Measurements from ENCODE around the gene PLCH1. TPM values are rescaled to one million over a fixed set of nuclear protein-coding genes. Genes with fewer than 3 reads are reported as not detected.

The PLCH1 gene
- total RNA-seq, 1 experiment from 2014 or later, result 0.34 TPM

DNA sequence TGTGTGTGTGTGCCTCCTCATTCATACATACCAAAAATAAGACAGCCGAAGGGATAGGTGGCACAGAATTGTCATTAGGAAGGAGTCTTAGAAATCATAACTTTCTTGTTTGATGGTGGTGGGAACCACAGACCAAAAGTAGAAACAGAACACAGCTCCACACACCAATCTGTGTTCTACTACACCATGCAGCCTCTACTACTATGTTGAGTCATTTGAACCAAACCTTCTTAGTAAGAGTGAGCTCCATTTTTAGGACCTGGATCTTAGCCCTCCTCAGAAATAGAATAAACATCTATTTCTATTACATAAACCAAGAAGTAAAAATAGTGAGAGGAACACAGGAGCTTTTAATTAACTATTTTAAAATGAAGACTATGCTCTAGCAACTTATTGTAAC is 27.9 kb upstream of the PLCH1 start:
- DNase-seq, result no peak
- H3K27me3 ChIP-seq (ENCODE audit: low read length), result no peaks in the 10 kb centered on the region
- no peaks in the 10 kb centered on the region for H3K4me1 ChIP-seq (ENCODE audit: low read length)
- no peaks in the 10 kb centered on the region for H3K9me2 ChIP-seq (replicated peaks; ENCODE audit: insufficient read depth, low read length)
- no peaks in the 10 kb centered on the region for H3K79me2 ChIP-seq (ENCODE audit: low read length)
- H3K27ac ChIP-seq (ENCODE audit: low read length), result no peak overlapping the region
- H3K4me3 ChIP-seq (ENCODE audit: low read length), result no peak overlapping the region
- H2AFZ ChIP-seq (ENCODE audit: low read length), result no peak overlapping the region
- no peaks in the 10 kb centered on the region for H4K20me1 ChIP-seq (ENCODE audit: insufficient read depth, low read depth, low read length)
- H3K9me3 ChIP-seq (ENCODE audit: low read length), result peaks cover 4% of the 10 kb centered on the region; the same call in 1 of the 2 replicates
- H3K36me3 ChIP-seq (ENCODE audit: insufficient read depth, low read length), result peaks cover 5% of the 10 kb centered on the region; the same call in 1 of the 2 replicates
- no peak overlapping the region for H3K4me2 ChIP-seq (ENCODE audit: low read depth, low read length, poor library complexity, severe bottlenecking)
- no peak overlapping the region for H3K9ac ChIP-seq (ENCODE audit: low read length)

DNA sequence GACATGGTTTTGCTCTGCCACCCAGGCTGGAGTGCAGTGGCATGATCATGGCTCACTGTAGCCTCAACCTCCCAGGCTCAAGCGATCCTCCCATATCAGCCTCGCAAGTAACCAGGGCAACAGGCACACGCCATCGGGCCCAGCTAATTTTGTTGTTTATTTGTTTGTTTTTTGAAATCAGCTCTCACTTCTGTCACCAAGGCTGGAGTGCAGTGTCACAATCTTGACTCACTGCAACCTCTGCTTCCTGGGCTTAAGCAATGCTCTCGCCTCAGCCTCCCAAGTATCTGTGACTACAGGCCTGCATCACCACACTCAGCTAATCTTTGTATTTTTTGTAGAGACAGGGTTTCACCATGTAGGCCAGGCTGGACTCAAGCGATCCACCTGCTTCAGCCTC is 26.3 kb upstream of the PLCH1 start:
- H3K9ac ChIP-seq (ENCODE audit: low read length), result no peak overlapping the region
- H3K36me3 ChIP-seq (ENCODE audit: insufficient read depth, low read length), result peaks cover 5% of the 10 kb centered on the region; the same call in 1 of the 2 replicates
- H4K20me1 ChIP-seq (ENCODE audit: insufficient read depth, low read depth, low read length), result no peaks in the 10 kb centered on the region
- H3K79me2 ChIP-seq (ENCODE audit: low read length), result no peaks in the 10 kb centered on the region
- no peak for DNase-seq
- H3K4me3 ChIP-seq (ENCODE audit: low read length), result no peak overlapping the region
- no peaks in the 10 kb centered on the region for H3K4me1 ChIP-seq (ENCODE audit: low read length)
- no peak overlapping the region for H3K27ac ChIP-seq (ENCODE audit: low read length)
- H3K4me2 ChIP-seq (ENCODE audit: low read depth, low read length, poor library complexity, severe bottlenecking), result no peak overlapping the region
- H2AFZ ChIP-seq (ENCODE audit: low read length), result no peak overlapping the region
- H3K27me3 ChIP-seq (ENCODE audit: low read length), result no peaks in the 10 kb centered on the region
- no peaks in the 10 kb centered on the region for H3K9me2 ChIP-seq (replicated peaks; ENCODE audit: insufficient read depth, low read length)
- peaks cover 4% of the 10 kb centered on the region; the same call in 1 of the 2 replicates for H3K9me3 ChIP-seq (ENCODE audit: low read length)

DNA sequence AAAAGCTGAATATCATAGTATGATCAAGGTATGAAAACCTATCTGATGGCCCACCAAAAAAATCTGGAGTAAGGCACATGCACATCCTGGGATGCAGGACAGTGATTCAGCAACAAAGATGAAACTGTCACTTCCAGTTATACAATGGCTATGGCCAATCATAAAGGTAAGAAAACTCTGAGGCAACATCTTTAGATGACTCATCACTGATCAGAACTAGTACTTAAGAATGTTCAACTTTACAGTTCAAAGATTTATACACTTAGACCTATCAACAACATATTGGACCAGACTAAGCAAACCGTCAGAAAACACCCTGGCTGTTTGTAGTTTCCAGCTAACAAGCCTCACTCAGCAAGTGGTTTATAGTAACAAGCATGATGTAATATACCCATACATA is 21.3 kb upstream of the PLCH1 start:
- no peaks in the 10 kb centered on the region for H3K79me2 ChIP-seq (ENCODE audit: low read length)
- no peak for DNase-seq
- no peak overlapping the region for H3K4me2 ChIP-seq (ENCODE audit: low read depth, low read length, poor library complexity, severe bottlenecking)
- H2AFZ ChIP-seq (ENCODE audit: low read length), result no peak overlapping the region
- no peaks in the 10 kb centered on the region for H3K4me1 ChIP-seq (ENCODE audit: low read length)
- H4K20me1 ChIP-seq (ENCODE audit: insufficient read depth, low read depth, low read length), result no peaks in the 10 kb centered on the region
- H3K9me3 ChIP-seq (ENCODE audit: low read length), result peaks cover 4% of the 10 kb centered on the region; the same call in 1 of the 2 replicates
- H3K27ac ChIP-seq (ENCODE audit: low read length), result no peak overlapping the region
- H3K9me2 ChIP-seq (replicated peaks; ENCODE audit: insufficient read depth, low read length), result no peaks in the 10 kb centered on the region
- no peak overlapping the region for H3K4me3 ChIP-seq (ENCODE audit: low read length)
- H3K36me3 ChIP-seq (ENCODE audit: insufficient read depth, low read length), result peaks cover 5% of the 10 kb centered on the region; the same call in 1 of the 2 replicates
- no peak overlapping the region for H3K9ac ChIP-seq (ENCODE audit: low read length)
- H3K27me3 ChIP-seq (ENCODE audit: low read length), result no peaks in the 10 kb centered on the region

DNA sequence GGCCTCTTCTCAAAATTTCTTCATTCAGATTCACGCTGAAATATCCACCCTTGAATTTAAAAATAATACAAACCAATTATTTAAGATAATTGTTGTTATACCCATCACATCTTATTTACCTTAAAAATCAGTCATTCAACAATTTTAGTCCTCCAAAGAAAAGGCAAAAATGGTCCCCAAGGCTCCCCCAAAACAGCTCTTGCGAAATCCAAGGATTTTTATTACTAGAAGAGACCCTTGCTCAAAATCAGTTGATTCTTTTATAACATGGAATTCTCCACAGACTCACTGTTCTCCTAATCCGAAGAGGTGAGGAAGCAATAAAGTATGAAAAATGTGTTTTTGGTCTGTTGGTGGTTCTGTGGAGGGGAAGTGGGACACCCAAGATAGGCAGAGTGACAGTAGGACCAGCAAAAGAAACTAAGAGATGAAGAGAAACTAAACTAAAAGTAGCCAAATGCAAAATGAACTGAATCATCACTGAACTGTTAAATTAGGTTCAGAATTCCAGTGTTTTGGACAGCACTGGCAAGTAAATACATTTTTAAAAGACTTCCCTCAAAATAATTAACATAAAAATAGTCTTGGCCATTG is 19.1 kb upstream of the PLCH1 start:
- Histone ChIP-seq H3K9ac (ENCODE audit: low read length) (no peak overlapping the region), H3K9me2 (replicated peaks; ENCODE audit: insufficient read depth, low read length) (no peaks in the 10 kb centered on the region), H4K20me1 (ENCODE audit: insufficient read depth, low read depth, low read length) (no peaks in the 10 kb centered on the region), H3K27ac (ENCODE audit: low read length) (no peak overlapping the region), H2AFZ (ENCODE audit: low read length) (no peak overlapping the region), H3K4me3 (ENCODE audit: low read length) (no peak overlapping the region), H3K27me3 (ENCODE audit: low read length) (no peaks in the 10 kb centered on the region), H3K36me3 (ENCODE audit: insufficient read depth, low read length) (no peaks in the 10 kb centered on the region), H3K9me3 (ENCODE audit: low read length) (no peaks in the 10 kb centered on the region), H3K79me2 (ENCODE audit: low read length) (no peaks in the 10 kb centered on the region), H3K4me1 (ENCODE audit: low read length) (no peaks in the 10 kb centered on the region), H3K4me2 (ENCODE audit: low read depth, low read length, poor library complexity, severe bottlenecking) (no peak overlapping the region)
- DNase-seq, result no peak

DNA sequence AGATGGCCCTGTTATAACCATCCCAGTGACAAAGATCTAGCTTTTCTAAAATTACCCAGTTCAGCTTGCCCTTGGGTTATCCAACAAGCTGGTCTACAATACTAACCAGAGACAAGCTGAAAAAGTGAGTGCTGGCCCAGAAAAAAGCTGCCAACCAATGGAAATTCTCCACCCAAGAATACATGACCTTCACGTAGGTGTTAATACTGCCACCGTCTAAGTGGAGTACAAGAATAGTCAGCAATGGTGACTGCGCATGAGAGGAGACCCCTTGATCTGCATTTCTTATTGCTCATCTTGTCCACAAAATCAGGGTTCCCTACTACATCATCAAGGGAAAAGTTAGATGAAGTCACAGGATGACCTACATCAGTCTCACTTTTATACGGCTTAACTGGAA is 15.8 kb upstream of the PLCH1 start:
- Histone ChIP-seq H4K20me1 (ENCODE audit: insufficient read depth, low read depth, low read length) (no peaks in the 10 kb centered on the region), H3K9me3 (ENCODE audit: low read length) (no peaks in the 10 kb centered on the region), H3K9me2 (replicated peaks; ENCODE audit: insufficient read depth, low read length) (no peaks in the 10 kb centered on the region), H3K27ac (ENCODE audit: low read length) (no peak overlapping the region), H3K9ac (ENCODE audit: low read length) (no peak overlapping the region), H3K4me2 (ENCODE audit: low read depth, low read length, poor library complexity, severe bottlenecking) (no peak overlapping the region), H2AFZ (ENCODE audit: low read length) (no peak overlapping the region), H3K4me1 (ENCODE audit: low read length) (no peaks in the 10 kb centered on the region), H3K79me2 (ENCODE audit: low read length) (no peaks in the 10 kb centered on the region), H3K4me3 (ENCODE audit: low read length) (no peak overlapping the region), H3K36me3 (ENCODE audit: insufficient read depth, low read length) (no peaks in the 10 kb centered on the region), H3K27me3 (ENCODE audit: low read length) (no peaks in the 10 kb centered on the region)
- no peak for DNase-seq

DNA sequence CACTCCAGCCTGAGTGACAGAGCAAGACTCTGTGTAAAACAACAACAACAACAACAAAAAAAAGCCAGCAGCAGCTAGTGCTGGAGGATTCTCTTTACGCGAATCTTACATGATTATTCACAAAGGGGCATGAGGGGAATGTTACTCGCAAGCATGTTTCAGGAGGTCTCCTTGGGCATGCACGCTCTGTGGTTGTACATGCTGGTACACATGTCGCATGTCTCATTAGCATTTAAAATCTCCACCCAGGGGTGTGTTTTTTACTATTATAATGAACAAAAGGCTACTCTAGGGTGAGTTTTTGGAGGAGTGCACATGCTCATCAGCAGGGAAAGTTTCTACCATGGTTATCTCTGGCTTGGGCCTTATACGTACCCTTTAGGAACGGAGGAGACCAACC is 12.7 kb upstream of the PLCH1 start:
- Histone ChIP-seq H3K4me1 (ENCODE audit: low read length) (no peaks in the 10 kb centered on the region), H3K9ac (ENCODE audit: low read length) (no peak overlapping the region), H3K4me2 (ENCODE audit: low read depth, low read length, poor library complexity, severe bottlenecking) (no peak overlapping the region), H3K4me3 (ENCODE audit: low read length) (no peak overlapping the region), H3K27ac (ENCODE audit: low read length) (no peak overlapping the region), H3K9me2 (replicated peaks; ENCODE audit: insufficient read depth, low read length) (no peaks in the 10 kb centered on the region), H3K27me3 (ENCODE audit: low read length) (no peaks in the 10 kb centered on the region), H3K79me2 (ENCODE audit: low read length) (no peaks in the 10 kb centered on the region), H3K36me3 (ENCODE audit: insufficient read depth, low read length) (no peaks in the 10 kb centered on the region), H3K9me3 (ENCODE audit: low read length) (no peaks in the 10 kb centered on the region), H4K20me1 (ENCODE audit: insufficient read depth, low read depth, low read length) (no peaks in the 10 kb centered on the region), H2AFZ (ENCODE audit: low read length) (no peak overlapping the region)
- no peak for DNase-seq

DNA sequence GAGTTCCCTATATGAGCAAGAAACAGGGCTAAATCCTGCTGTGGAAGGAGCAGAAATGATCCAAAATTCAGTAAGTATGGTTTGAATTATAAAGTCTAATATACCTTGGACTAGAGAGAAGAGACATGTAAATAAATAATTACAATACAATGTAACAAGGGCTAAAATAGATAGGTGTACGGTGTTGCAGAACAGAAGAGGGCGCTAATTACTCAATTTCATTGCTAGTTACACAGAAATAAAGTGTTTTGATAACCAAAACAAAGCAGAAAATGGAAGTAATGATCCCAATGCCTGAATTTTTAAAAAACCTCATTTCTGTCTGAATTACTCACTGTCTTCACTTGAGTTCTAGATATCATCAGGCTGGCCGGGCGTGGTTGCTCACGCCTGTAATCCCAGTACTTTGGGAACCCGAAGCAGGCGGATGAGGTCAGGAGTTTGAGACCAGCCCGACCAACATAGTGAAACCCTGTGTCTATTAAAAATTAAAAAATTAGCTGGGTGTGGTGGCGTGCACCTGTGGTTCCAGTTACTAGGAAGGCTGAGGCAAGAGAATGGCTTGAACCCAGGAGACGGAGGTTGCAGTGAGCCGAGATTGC is 8.3 kb upstream of the PLCH1 start:
- Histone ChIP-seq H3K9me3 (ENCODE audit: low read length) (no peaks in the 10 kb centered on the region), H2AFZ (ENCODE audit: low read length) (no peak overlapping the region), H3K4me2 (ENCODE audit: low read depth, low read length, poor library complexity, severe bottlenecking) (no peak overlapping the region), H3K4me1 (ENCODE audit: low read length) (no peaks in the 10 kb centered on the region), H3K27me3 (ENCODE audit: low read length) (no peaks in the 10 kb centered on the region), H3K4me3 (ENCODE audit: low read length) (no peak overlapping the region), H3K36me3 (ENCODE audit: insufficient read depth, low read length) (no peaks in the 10 kb centered on the region), H3K79me2 (ENCODE audit: low read length) (no peaks in the 10 kb centered on the region), H3K9ac (ENCODE audit: low read length) (no peak overlapping the region), H3K27ac (ENCODE audit: low read length) (no peak overlapping the region), H4K20me1 (ENCODE audit: insufficient read depth, low read depth, low read length) (no peaks in the 10 kb centered on the region), H3K9me2 (replicated peaks; ENCODE audit: insufficient read depth, low read length) (no peaks in the 10 kb centered on the region)
- peak; percentile 79 for DNase-seq

DNA sequence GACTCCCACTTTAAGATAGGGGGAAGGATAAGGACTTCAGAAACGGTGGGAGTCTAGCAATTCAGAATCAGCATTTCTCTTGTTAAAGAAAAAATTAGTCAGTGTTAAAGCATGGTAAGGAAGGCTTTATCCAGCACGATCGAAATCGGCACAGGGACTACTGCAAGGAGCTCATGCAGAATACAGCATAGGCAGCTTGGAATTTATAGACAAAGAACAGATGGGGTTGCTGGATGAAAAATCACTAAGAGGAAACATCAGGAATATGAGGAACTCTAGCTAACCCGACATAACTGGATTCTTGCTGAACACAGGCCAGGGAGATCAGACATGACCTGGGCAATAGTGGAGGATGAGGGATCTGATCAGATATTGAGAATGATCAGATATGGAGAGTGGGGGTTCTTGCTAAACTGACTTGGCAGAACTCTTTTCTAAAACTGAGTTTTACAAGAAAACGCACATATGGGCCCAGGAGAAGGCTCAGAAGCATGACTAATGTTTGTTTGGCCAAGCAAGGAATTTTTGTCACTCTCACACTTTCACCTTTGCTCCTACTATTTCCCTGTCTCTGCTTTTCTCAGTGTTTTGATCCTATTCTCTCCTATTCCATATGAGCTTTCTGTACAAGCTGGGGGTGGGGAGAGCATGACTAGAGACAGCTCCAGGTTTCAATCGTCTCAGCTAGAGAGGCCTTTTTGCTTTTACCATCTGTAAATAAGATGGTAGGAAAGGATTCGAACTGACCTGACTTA is 3.9 kb upstream of the PLCH1 start:
- H3K27me3 ChIP-seq (ENCODE audit: low read length), result no peaks in the 10 kb centered on the region

More for the DNA sequence above, 3.9 kb upstream of the PLCH1 start:
- H3K4me1 ChIP-seq (ENCODE audit: low read length), result peaks cover 14% of the 10 kb centered on the region
- H3K36me3 ChIP-seq (ENCODE audit: insufficient read depth, low read length), result no peaks in the 10 kb centered on the region
- no peak for DNase-seq
- H3K9me2 ChIP-seq (replicated peaks; ENCODE audit: insufficient read depth, low read length), result no peaks in the 10 kb centered on the region
- H3K9me3 ChIP-seq (ENCODE audit: low read length), result no peaks in the 10 kb centered on the region
- no peak overlapping the region for H3K27ac ChIP-seq (ENCODE audit: low read length)
- no peaks in the 10 kb centered on the region for H3K79me2 ChIP-seq (ENCODE audit: low read length)
- no peak overlapping the region for H3K9ac ChIP-seq (ENCODE audit: low read length)
- no peaks in the 10 kb centered on the region for H4K20me1 ChIP-seq (ENCODE audit: insufficient read depth, low read depth, low read length)
- H3K4me3 ChIP-seq (ENCODE audit: low read length), result no peak overlapping the region
- no peak overlapping the region for H3K4me2 ChIP-seq (ENCODE audit: low read depth, low read length, poor library complexity, severe bottlenecking)
- H2AFZ ChIP-seq (ENCODE audit: low read length), result no peak overlapping the region

All from Karpas-422 (cell line).